Testis (tissue), 3 donors: ENCODE data around the gene PTDSS2. TPM values are rescaled to one million over a fixed set of nuclear protein-coding genes. Genes with fewer than 3 reads are reported as not detected.

ENCODE experiments used
- DNase-seq: peaks from one replicate; pipeline ENCODE4 v3.0.0-alpha.2; 2019
- H3K27ac ChIP-seq, 2 donors: fragments of 200-600 bp; sonication (generic); one replicate each; pipeline ENCODE4 v1.5.1; 2019
- H3K27me3 ChIP-seq: fragments of 200-600 bp; sonication (generic); one replicate; pipeline ENCODE4 v1.5.1; 2019
- H3K36me3 ChIP-seq: fragments of 200-600 bp; sonication (generic); one replicate; pipeline ENCODE4 v1.5.1; 2017; ENCODE audit warnings: low read depth; ENCODE audit errors: missing control alignments
- H3K4me1 ChIP-seq: fragments of 200-600 bp; sonication (generic); one replicate; pipeline ENCODE4 v1.5.1; 2019
- H3K4me3 ChIP-seq, 2 donors: fragments of 200-600 bp; sonication (generic); one replicate each; pipeline ENCODE4 v1.5.1; 2017 to 2019
- H3K9me3 ChIP-seq: fragments of 200-600 bp; sonication (generic); one replicate; pipeline ENCODE4 v1.5.1; 2017
- CTCF ChIP-seq, 3 experiments: fragments of 450-650 bp in 2 of 3; fragments of 200-600 bp in 1 of 3; sonication (generic) in 1 of 3; IDR thresholded peaks; one replicate each; pipeline ENCODE4 v1.5.1; 2016 to 2019; ENCODE audit warnings: antibody characterized with exemption in 3 of 3, mild to moderate bottlenecking in 2 of 3, moderate library complexity in 1 of 3
- POLR2A ChIP-seq: fragments of 450-650 bp; IDR thresholded peaks from one replicate; pipeline ENCODE4 v1.6.1; 2017; ENCODE audit warnings: antibody characterized with exemption, mild to moderate bottlenecking, moderate library complexity
- WGBS, 2 donors: methylation state at CpG; one replicate each; pipeline ENCODE4 v1.1.5; 2018; 5-methylcytosine and 5-hydroxymethylcytosine counted together
- intact Hi-C: fragments of 100-400 bp; cut with DNase I; formaldehyde crosslinking; loops from one replicate; pipeline ENCODE4 v1.15.1; 2023; ENCODE audit warnings: low total_unique reads
- polyA plus RNA-seq: library from polyadenylated mRNA; stranded (reverse); fragments of 350-450 nt; fragmentation: Illumina TruSeq; extraction: RNeasy Lipid Tissue Mini Kit (QIAGEN cat#74804); gene quantifications from one replicate; pipeline ENCODE4 v1.2.3, GENCODE V29; 2014; ENCODE audit warnings: low read depth, low replicate concordance; ENCODE audit not compliant: insufficient read depth
- total RNA-seq, 2 donors: library from RNA; depleted of rRNA; stranded (reverse); fragments of >200 nt; gene quantifications; one replicate each; pipeline ENCODE4 v1.2.3, GENCODE V29; 2016

Gene PTDSS2
- total and polyA plus RNA-seq, 3 donors from 2014 or later = 107 to 160 (median 116) TPM

- 16 to 39% methylated on average over 17 to 21 of the region's 35 CpGs for WGBS, 2 donors
- Histone ChIP-seq H3K4me3 (no peak within 1 kb of the TSS), H3K27me3 (no peaks in the 10 kb centered on the region), H3K27ac (no peak within 1 kb of the TSS), H3K36me3 (no peaks in the 10 kb centered on the region), H3K4me1 (peaks cover 16% of the 10 kb centered on the region), H3K9me3 (no peaks in the 10 kb centered on the region)
- DNase-seq = no peak
- no peak for TF ChIP-seq CTCF (IDR thresholded peaks at IDR 0.05)
- no peak for TF ChIP-seq POLR2A
- intact Hi-C loops = no loop called here
Measured at GRCh38 chr11:441418-442274, 8.4 kb upstream of the PTDSS2 start, which contains the start of gene ANO9. Gene ANO9, minus strand, starts transcription at chr11:442011. Its CDS starts 85 bp downstream, at chr11:441926.

GRCh38 chr11:442611-443081 is 7.4 kb upstream of the PTDSS2 start:
- Histone ChIP-seq H3K27ac (no peak overlapping the region), H3K4me1 (peaks cover 18% of the 10 kb centered on the region), H3K9me3 (no peaks in the 10 kb centered on the region), H3K4me3 (no peak overlapping the region), H3K27me3 (no peaks in the 10 kb centered on the region), H3K36me3 (no peaks in the 10 kb centered on the region)
- DNase-seq = no peak
- intact Hi-C loops = no loop called here
- TF ChIP-seq CTCF (IDR thresholded peaks at IDR 0.05) = no peak
- TF ChIP-seq POLR2A = no peak
- WGBS, 2 donors = 40 to 62% methylated on average over 1 to 16 of the region's 16 CpGs

GRCh38 chr11:443542-444199 is 6.4 kb upstream of the PTDSS2 start:
- Histone ChIP-seq H3K27me3 (no peaks in the 10 kb centered on the region), H3K9me3 (no peaks in the 10 kb centered on the region), H3K36me3 (no peaks in the 10 kb centered on the region), H3K27ac (no peak overlapping the region), H3K4me1 (peaks cover 24% of the 10 kb centered on the region), H3K4me3 (no peak overlapping the region)
- TF ChIP-seq POLR2A = no peak
- no peak for DNase-seq
- intact Hi-C loops = no loop called here
- WGBS, 2 donors = 82 to 88% methylated on average over 10 to 16 of the region's 16 CpGs

- 31 to 47% methylated on average over 12 of the region's 12 CpGs for WGBS, 2 donors
- H3K4me1 ChIP-seq = peaks cover 32% of the 10 kb centered on the region
- intact Hi-C loops = no loop called here
- DNase-seq = peak; percentile 41
- no peaks in the 10 kb centered on the region for H3K36me3 ChIP-seq
- TF ChIP-seq CTCF (IDR thresholded peaks at IDR 0.05) (no peak), POLR2A (no peak)
- H3K4me3 ChIP-seq = no peak overlapping the region
- no peak overlapping the region for H3K27ac ChIP-seq
- H3K27me3 ChIP-seq = no peaks in the 10 kb centered on the region
- H3K9me3 ChIP-seq = no peaks in the 10 kb centered on the region
Measured at GRCh38 chr11:444396-445144, 5.5 kb upstream of the PTDSS2 start.
